ENCODE data around the gene SELENOS. TPM values are rescaled to one million over a fixed set of nuclear protein-coding genes. Genes with fewer than 3 reads are reported as not detected.

Gene SELENOS
- total and polyA plus RNA-seq, 7 donors, result 25.7 to 201 (median 98.9) TPM

DNA sequence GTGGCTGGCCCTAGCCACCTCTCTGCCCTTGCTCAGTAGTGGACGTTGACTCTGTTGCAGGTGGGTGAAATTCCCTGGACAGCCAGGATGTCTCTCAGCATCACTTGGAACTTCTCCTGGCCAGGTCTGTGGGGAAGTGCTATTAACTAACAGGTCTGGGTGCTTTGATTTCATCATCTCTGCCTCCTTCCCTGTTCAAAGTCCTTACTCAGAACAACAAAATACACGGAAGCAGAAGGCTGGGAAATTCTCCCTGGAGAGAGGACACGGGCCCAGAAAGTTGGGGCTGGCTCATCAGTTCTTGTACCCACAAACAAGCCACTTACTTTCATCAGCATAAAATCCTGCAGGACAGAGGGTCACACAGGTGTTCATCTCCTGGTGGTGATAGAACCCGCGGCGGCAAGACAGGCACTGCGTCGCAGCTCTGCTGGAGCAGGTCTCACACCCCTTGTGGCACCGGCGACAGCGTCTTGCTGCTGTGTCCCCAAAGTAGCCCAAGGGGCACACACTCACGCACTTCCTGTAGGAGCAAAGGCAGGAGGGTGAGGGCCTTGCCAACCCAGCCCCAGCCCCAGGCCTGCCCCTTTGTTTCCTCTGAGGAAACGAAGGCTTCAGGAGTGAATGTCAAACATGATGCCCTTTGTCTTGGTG is 47.4 kb upstream of the SELENOS start:
- 89 to 90% (median 90%) methylated on average over 13 of the region's 13 CpGs for WGBS, 3 donors
- TF ChIP-seq, protein P1, sequence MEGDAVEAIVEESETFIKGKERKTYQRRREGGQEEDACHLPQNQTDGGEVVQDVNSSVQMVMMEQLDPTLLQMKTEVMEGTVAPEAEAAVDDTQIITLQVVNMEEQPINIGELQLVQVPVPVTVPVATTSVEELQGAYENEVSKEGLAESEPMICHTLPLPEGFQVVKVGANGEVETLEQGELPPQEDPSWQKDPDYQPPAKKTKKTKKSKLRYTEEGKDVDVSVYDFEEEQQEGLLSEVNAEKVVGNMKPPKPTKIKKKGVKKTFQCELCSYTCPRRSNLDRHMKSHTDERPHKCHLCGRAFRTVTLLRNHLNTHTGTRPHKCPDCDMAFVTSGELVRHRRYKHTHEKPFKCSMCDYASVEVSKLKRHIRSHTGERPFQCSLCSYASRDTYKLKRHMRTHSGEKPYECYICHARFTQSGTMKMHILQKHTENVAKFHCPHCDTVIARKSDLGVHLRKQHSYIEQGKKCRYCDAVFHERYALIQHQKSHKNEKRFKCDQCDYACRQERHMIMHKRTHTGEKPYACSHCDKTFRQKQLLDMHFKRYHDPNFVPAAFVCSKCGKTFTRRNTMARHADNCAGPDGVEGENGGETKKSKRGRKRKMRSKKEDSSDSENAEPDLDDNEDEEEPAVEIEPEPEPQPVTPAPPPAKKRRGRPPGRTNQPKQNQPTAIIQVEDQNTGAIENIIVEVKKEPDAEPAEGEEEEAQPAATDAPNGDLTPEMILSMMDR (IDR thresholded peaks at IDR 0.05), result no peak
- ATAC-seq (no peak), DNase-seq (no peak)
- H3K27me3 ChIP-seq (ENCODE audit: insufficient read depth in 3 of 3, low read length in 2 of 3), result peaks cover 0 to 2% (median 0%) of the 10 kb centered on the region in 3 donors
- no peaks in the 10 kb centered on the region for H3K9me3 ChIP-seq
- intact Hi-C loops (cut with DNase I), result no loop called here
- H3K36me3 ChIP-seq (ENCODE audit: insufficient read depth in 1 of 2, low read depth in 1 of 2), result peaks cover 0 to 54% of the 10 kb centered on the region in 2 donors
- no peak overlapping the region for H3K27ac ChIP-seq
- no peak overlapping the region for H3K4me3 ChIP-seq
- H3K4me1 ChIP-seq, result no peaks in the 10 kb centered on the region

DNA sequence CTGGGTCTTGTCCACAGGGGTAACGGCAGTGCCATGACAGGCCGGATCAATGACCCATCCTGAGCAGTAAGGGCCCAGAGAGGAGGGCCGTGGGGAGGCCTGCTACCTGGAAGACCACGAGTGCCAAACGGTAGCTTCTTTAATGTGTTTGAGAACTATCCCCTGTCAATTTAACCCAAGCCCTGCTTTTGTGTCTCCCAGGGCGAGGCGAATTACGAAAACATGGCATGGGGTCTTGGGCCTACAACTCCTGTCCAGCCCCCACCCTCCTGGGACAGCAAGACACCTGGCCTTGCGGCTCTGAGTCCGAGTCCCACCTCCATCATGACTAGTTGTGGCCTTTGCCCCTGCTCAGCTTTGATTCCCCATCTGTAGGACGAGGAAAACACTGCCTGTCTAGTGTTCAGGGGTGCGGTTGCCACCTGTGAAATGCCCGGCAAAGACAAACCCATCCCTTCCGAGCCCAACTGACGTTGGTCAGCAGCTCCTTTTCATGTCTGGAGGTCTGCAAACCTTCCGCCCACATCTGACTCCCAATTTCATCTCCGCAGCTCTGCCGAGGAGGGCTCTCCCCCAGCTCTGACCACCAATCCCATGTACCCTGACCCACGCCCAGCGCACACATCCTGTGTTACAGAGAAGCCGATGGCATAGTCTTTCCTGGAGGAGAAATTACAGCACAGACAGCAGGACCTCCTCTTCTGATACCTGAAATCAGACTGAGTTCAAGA is 46.7 kb upstream of the SELENOS start:
- H3K4me3 ChIP-seq, result no peak overlapping the region
- ATAC-seq (no peak), DNase-seq (no peak)
- WGBS, 3 donors, result 92 to 97% (median 94%) methylated on average over 21 of the region's 21 CpGs
- no peak overlapping the region for H3K27ac ChIP-seq
- no peaks in the 10 kb centered on the region for H3K4me1 ChIP-seq
- no peaks in the 10 kb centered on the region for H3K9me3 ChIP-seq
- TF ChIP-seq, protein P1 (IDR thresholded peaks at IDR 0.05), result no peak
- peaks cover 0 to 61% of the 10 kb centered on the region in 2 donors for H3K36me3 ChIP-seq (ENCODE audit: insufficient read depth in 1 of 2, low read depth in 1 of 2)
- intact Hi-C loops (cut with DNase I), result no loop called here
- H3K27me3 ChIP-seq (ENCODE audit: insufficient read depth in 3 of 3, low read length in 2 of 3), result no peaks in the 10 kb centered on the region

DNA sequence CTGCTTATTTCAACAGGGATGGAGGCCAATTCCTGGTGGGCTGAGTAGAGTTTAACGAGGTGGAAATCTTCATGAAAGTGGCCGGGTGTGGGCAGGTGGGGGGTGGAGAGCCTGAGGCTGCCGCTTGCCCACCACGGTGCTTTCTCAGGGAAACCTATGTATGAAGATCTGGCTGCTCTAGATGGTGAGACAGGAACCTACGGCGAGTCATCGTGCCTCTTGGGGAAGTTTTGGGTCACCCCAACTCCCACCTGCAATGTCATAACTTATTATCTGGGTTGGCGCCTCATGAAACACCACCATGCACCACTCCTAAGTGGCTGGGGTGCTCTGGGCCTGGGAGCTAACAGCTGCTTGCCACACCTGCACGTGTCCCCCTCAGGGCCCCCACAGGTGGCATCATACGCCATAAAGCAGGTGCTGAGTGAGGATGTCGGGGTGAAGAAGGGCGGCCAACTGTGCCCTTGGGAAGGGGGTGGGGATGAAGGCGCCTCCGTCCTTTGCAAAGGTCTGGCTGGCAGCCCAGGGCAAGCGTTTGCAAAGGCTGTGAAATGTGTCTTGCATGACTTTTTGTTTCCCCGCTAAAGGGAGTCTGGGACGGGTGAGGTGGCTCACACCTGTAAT is 45.7 kb upstream of the SELENOS start:
- Histone ChIP-seq H3K9me3 (no peaks in the 10 kb centered on the region), H3K27me3 (ENCODE audit: insufficient read depth in 3 of 3, low read length in 2 of 3) (no peaks in the 10 kb centered on the region), H3K4me3 (no peak overlapping the region), H3K27ac (no peak overlapping the region), H3K36me3 (ENCODE audit: insufficient read depth in 1 of 2, low read depth in 1 of 2) (peaks cover 0 to 64% of the 10 kb centered on the region in 2 donors), H3K4me1 (no peaks in the 10 kb centered on the region)
- intact Hi-C loops (cut with DNase I), result no loop called here
- WGBS, 3 donors, result 92 to 94% (median 92%) methylated on average over 17 of the region's 17 CpGs
- DNase-seq (no peak), ATAC-seq (no peak)
- TF ChIP-seq, protein P1 (IDR thresholded peaks at IDR 0.05), result no peak

DNA sequence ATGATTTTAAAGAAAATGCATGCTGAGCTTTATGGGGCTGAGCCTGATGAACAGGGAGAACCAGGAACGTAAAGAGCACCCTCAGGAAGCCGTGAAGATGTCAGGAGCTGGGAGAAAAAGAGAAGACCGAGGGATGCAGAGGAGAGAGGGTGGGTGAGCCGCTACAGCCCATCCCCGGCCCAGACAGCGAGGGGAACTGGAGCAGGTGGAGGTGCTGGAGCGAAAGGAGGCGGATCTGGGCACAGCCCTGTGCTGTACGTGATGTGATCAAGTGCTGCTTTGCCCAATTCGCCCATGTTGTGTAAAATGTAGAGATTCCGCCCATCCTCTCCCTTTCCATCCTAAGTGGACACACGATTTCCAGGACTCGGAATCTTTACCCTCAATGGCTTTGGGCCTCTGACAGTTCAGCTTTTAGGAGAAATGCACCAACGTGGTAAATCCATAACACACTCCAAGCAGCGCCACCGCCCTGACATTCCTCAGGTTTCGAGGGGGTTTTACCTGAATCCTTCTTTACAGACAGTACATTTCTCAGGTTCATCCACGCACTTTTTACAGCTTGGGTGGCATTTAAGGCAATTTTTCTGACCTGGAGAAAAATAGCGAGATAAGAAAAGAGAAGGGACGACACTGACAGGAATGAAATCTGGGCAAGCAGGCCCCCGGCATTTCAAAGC is 44.9 kb upstream of the SELENOS start:
- no peak overlapping the region for H3K4me3 ChIP-seq

More for the DNA sequence above, 44.9 kb upstream of the SELENOS start:
- TF ChIP-seq, protein P1 (IDR thresholded peaks at IDR 0.05), result no peak
- Histone ChIP-seq H3K27ac (no peak overlapping the region), H3K4me1 (no peaks in the 10 kb centered on the region), H3K9me3 (no peaks in the 10 kb centered on the region), H3K27me3 (ENCODE audit: insufficient read depth in 3 of 3, low read length in 2 of 3) (no peaks in the 10 kb centered on the region), H3K36me3 (ENCODE audit: insufficient read depth in 1 of 2, low read depth in 1 of 2) (peaks cover 0 to 67% of the 10 kb centered on the region in 2 donors)
- DNase-seq (no peak), ATAC-seq (no peak)
- intact Hi-C loops (cut with DNase I), result no loop called here
- WGBS, 3 donors, result 93 to 94% (median 93%) methylated on average over 21 of the region's 21 CpGs

All from psoas muscle (tissue), 8 donors.